Stimulated activated CD4-positive, alpha-beta T cell treated with anti-CD3 and anti-CD28 coated beads, Interleukin-2, amount 100 ng/mL, for 24 hours (primary cell): Measurements from ENCODE around the gene MRPL33.

Experiments
- DNase-seq, 2 donors: peaks; one replicate each; pipeline ENCODE4 v3.0.0-alpha.2; 2020

The MRPL33 gene

DNA sequence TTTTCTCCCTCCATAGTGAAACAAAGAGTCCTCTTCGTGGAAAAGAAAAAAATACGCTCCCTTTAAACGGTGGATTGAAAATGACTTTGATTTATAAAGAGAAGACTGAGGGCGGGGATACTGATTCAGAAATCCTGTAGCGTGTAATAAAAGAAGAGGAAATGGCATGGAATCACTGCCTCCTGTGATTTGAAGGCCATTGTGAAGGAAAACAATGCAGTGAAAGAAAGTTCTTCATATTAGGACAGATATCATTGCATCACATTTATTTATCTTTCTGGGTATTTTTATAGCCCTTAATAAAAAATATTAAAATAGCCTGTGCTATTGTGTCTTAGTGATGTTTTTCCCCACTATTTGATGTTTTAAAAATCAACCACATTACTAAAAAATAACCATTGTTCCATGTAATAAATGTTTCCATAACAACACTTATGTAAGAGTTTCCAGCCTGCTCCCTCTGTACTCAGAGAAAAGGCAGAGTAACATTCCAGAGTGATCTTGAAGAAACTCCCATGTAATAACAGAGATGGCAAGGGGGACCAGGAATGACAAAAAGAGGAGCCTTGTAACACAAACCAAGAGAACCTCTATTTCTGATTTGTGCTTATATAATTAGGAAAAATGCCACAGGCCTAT, 8.0 kb downstream of the MRPL33 start:
- no peak for DNase-seq

DNA sequence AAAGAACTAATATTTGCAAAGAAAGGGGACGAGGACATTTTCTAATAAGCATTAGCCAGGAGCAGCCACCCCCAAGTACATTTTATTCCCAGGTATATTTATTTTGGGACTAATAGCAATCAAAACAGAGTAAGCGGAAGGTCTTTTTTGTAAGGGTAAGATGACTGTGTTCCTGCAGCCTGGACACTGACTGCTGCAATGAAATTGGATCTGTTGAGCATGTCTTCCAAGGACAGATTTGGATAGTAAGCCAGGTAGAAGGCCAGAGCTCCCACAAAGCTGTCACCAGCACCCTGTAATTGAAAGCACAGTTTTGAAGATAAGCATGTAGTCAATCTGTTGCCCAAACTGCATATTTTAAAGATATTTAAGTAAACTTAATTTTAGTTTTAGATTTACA, 10.0 kb downstream of the MRPL33 start:
- DNase-seq: no peak

DNA sequence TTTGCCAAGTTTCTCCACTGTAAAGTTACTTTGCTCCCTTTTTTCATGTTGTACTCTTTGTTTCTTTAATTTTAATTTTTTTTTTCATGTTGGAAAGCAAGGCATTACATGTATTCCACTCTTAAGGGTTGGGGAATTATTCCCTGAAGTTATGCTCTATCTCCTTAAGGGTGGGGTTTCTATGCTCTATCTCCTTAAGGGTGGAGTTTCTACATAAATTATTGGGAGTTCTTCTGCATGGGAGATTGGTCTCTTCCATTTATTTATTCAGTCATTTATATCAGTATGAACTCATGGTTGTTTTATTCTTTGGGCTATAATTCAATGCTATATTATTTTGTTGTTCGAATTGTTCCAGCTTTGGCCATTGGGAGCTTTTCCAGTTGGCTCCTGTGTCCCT, 11.2 kb downstream of the MRPL33 start:
- DNase-seq: no peak

DNA sequence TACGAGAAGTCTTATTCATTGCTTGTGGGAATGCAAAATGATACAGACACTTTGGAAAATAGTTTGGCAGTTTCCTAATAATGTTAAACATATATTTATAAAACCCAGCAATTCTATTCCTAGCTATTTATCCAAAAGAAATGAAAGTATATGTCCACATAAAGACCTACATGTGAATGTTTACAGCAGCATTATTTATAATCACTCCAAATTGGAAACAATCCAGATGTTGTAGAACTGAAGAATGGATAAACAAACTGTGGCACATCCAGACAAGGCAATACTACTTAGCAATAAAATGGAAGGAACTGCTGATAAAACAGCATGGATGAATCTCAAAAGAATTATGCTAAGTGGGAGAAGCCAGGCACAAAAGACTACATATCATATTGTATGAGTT, 19.3 kb downstream of the MRPL33 start:
- DNase-seq: no peak

DNA sequence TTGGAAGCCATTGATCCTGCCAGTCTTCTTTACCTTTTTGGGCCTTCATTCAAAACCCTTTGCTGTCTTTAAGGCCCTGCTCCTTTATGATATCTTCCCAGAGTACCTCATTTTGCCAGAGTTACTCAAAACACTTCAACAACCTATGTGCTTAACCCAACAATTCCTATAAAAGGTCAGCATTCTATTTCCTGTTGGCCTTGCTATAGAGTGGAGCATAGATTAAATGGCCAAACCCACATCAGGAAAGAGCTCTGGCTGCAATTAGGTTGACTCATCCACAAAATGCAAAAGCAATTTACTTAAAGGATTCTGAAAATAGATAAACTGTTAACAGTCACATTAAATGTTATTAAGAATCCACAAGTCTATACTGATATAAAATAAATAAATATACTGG, 21.2 kb downstream of the MRPL33 start:
- DNase-seq: no peak

DNA sequence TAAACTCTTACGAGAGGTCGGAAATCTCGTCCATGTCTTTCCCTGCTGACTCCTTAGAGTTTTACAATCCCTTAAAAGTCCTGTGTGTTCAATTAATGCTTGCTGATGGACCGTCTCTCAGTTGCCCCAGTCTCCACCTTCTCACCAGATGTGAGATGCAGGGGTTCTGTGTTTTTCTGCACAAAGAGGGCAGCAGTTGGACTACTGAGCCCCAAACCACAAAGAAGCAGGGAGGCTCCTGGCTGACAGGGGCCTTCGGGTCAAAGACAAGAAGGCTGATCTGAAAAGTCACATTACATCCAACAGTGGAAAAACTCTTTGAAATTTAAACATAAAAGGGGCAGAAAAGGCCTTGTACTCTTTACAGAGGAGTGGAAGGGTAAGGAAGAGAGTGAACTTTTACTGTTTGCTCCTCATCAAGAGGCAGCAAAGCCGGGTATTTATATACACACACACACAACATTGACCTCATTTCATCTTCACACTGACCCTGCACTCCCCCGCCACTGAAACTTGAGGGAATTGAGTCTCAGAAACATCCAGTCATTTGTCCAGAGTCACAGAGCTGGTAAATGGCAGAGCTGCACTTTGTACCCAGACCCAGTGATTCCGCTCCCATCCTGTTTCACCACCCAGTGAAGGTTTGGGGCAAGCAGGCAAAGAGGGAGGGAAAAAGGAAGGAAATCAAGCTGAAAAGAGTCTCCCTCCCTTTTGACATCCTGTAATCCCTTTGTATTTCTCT, 23.7 kb downstream of the MRPL33 start:
- no peak for DNase-seq

DNA sequence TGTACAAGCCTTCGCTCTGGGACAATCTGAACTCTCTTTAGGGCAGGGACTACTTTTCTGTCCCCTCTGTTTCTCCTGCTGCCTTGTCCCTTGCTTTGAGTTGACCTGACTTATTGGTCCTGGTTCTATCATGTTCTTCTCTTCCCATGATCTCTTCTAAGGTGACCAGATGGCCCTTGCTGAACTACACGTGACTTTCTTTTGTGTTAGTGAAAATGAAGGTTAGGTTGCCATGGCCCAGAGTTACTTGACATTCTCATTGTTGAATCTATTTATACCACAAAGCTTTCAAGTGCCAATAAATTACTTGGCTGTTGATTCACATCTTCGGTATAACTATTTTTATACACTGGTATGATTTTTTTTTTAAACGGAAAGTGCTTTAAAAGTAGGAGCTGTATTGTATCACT, 24.4 kb downstream of the MRPL33 start:
- no peak for DNase-seq

DNA sequence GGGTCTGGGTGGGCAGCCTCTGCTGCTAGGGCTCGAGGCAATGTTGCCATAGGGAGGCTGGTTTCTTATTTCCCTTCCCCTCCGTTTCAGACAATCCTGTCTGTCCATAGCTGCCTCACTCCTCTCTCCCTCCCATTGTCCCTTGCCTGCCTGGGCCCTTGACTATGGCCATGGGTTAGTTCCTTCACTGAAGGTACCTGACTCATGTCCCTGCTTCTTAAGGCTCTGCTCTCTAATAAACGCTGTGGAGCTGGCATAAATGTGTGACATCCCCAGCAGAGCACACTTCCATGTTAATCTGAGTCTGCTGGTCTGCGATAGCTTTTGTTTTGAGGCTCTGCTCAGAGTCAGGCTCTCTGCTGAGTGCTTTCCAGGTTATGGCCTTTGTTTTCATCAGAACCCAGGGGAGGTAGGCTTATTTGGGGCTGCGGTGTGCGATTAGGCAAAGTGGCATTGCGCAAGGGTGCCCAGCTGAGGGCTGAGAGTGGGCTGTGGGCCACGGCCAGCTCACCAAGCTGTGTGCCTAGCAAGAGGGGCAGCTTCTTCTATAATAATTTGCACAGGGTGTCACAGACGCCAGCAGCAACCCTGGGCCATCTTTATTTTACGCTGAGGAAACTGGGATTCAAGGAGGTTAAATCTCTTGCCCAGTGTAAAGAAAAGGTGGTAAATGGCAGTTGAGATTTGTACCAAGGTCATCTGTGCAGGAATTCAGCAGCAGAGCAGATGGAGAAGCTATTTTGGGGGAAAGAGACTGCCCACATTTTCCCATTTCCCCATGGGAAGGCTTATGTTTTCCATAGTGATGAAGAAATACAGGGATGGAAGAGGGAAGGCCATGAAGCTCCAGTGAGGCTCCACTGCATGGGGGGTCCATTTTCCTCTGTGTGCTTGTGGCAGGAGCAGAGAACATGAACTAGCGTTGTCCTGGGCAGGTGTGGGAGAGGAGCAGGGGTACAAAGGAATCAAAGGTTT, 25.6 kb downstream of the MRPL33 start:
- no peak for DNase-seq

DNA sequence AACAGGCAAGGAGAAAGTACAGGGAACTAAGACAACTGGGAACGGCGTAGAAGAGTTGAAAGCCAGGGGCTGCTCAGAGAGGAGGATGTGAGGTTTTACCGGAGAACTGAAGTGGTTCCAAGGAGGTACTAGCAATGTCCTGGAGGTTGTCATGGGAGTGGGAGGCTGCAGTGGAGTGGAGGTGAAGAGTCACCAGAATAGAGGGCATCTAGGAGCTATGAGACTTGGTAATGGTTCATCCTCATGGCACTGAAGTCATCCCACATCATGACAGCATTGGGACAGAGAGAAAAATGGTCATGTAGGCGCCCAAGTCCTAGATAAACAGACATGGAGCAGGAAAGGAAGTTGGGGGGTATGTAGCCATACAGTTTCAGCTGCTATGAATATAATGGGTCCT, 26.3 kb downstream of the MRPL33 start:
- no peak for DNase-seq

DNA sequence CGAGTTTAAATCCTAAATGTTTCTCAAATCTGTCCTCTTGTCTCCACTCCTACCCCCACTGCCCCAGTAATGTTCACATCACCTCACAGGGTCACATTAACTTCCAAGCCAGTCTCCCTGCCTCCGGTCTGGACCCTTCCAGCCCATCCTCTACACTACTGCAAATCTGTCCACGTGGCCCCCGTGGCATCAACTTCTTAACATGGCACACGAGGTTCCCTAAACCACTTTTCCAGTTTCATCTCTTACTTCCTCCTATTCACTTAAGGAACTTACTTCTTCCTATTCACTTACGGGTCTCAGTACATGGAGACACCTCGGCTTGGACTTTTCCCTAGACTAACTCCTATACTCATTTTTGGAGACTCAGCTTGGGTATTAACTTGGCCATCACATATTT, 27.0 kb downstream of the MRPL33 start:
- DNase-seq: no peak

DNA sequence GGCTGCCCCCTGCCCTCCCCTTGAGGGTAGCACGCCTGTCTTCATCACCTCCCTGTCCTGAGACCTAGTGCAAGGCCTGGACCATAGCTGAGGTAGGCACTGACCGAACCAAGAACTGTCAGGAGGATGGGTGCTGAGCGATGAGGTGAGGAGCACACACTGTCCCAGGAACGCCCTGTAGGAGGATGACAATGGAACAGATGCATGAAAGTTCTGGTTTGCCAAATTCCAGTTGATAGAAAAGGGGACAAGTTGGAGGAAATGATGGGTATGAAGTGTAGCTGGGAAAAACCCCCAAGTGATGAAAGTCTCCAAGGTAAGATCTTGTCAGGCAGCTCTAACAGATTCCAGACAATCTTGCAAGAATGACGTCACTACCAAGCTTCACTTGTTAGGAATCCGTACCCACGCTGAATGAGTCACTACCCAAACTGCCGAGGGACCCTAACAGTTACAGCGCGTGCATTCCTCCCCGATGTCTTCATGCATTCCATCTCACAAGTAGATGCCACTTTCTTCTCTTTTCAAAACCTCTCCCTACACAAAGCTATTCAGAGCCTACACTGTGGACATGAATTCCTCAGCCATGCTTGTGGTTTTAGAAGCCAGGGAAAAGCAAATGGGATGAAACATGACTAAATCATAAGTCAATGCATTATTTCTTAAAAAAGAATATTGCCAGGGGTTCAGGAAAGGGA, 27.6 kb downstream of the MRPL33 start:
- no peak for DNase-seq

DNA sequence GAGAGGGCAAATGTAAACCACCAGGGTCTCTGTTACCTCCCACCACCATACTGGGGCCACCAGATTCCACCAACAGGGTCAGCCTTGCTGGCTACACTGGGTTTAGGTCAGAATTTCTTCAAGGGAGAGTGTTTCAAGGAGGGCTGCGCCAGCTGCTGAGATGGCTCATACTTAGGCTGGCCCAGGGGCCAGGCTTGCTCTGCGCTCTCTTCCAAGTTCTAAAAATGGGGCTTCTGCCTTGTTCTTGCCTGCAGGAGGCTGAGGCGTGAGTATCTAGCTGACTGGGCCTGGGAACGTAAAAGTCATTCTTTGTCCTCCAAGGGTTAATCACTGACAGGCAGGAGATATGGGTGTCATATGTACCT, 28.1 kb downstream of the MRPL33 start:
- DNase-seq: no peak

DNA sequence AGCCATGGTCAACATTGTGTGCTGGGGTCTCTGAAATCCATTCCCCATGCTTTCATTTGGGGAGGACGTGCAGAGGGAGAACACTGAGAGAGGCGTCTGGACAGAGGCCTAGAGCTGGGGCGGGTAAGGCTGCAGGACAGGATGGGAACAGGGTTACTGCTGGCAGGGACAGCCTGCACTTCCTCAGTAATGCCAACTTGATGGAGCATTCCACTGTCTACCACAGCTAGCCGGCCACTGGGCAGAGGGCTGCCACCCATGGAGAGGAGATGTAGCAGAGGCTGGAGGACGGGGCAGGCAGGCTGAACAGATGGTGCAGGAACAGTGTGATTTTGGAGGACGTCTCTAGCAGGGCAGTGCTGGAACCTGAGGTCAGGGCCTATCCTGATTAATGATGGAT, 29.3 kb downstream of the MRPL33 start:
- no peak for DNase-seq

DNA sequence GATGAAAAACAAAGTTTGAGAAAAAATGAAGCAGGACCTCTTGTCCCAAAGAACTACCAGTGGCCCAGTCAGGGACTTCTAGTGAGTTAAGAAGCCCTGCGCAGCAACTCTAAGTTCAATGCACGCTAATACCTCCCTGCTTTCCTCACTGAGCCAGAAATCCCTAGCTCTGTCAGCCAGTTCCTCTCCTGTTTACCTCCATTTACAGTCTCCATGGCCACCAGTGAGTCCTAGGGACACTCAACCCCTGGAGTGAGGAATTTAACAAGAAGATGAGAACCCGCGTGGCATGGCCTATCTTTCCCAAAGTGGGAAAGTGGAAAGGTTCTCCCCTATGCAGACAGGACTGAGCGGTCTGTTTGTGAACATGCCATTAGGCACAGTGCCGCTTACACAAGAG, 31.0 kb downstream of the MRPL33 start:
- DNase-seq: no peak

DNA sequence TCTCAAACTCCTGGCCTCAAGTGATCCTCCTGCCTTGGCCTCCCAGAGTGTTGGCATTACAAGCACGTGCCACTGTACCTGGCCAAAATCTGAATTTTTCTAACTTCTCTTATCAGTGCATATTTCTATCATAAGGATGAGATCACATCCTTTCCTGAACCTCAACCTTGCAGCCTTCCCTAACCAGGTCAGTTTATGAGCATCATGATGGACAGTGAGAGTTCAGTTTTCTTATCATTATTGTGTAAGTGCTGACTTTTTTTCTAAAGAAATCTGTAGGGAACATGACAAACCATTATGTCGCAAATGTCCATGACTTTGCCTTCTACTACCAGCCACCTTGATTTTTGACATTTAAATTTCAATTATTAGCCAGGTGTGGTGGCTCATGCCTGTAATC, 31.5 kb downstream of the MRPL33 start:
- no peak for DNase-seq

DNA sequence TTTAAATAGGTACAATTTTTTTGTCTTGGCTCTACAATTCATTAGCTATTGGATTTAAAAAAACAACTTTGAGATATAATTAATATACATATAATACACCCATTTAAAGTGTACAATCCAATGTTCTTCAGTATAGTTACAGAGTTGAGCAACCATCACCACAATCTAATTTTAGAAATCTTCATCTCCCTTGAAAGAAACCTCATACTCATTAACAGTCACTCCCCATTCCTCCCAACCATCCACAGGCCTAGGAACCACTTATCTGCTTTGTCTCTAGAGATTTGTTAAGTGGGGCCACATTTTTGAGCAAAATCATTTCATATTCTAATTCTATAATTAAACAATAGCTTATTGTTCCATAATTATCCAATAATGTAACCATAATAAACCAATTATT, 32.6 kb downstream of the MRPL33 start:
- no peak for DNase-seq

DNA sequence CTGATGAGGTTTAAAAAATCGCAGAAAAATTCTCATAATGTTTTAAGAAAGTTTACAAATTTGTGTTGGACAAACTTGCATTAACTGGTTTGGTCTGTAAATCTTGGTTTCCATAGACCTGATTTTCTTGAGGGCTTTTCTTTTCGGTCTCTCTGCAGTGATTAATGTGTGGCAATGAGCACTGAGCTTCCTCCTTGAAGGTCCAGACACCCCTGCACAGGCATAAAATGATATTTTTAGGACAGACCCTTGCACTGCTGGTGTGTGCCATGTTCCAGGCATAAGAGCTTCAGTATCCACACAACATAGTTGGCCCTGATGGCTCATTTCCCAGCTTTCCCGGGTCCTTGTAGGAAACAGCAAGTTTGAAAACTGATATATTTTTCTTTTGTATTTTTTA, 33.7 kb downstream of the MRPL33 start:
- no peak for DNase-seq

DNA sequence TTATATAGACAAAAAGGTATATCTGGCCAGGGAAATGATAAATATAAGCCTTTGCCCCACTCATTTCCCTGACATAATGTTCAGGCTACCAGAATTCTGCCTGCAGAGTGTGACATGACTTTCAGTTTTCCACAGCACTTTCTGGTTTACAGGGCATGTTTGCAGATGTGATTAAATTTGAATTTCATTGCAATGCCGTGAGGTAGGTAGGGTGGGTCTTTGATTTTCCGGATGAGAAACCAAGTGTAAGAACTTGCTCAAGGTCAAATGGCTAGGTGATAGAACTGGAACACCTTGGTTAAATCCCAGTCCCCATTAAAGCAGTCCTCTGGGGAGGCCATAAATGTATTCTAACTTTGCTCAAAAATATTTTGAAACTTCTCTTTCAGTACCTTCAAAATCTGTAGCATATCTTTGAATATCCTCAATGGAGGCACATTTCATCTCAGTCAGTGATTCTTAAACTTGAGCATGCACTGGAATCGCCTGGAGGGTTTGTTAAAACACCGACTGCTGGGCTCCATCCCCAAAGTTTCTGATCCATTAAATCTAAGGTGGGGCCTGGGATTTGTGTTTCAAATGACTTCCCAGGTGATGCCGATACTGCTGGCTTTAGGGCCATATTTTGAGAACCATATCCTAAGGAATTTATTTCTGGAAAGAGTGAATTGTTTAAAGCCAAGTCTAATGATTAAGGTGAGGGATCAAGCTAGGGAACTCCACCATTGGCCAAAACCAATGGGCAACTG, 35.0 kb downstream of the MRPL33 start:
- DNase-seq: no peak

DNA sequence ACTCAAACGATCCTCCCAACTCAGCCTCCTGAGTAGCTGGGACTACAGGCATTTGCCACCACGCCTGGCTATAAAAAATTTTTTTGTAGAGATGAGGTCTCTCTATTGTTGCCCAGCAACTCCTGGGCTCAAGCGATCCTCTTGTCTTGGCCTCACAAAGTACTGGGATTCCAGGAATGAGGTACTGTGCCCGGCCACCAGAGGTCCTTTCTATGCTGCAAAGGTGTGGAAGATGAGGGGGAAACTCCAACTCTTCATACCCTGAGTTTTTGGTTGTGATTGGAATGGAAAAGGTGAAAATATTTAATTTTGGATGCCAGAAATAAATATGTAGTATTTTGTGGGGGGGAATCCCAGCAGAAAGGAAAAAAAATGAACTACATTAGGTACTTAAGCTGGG, 36.0 kb downstream of the MRPL33 start:
- peak in 1 of 2 donors; percentile 27 for DNase-seq

DNA sequence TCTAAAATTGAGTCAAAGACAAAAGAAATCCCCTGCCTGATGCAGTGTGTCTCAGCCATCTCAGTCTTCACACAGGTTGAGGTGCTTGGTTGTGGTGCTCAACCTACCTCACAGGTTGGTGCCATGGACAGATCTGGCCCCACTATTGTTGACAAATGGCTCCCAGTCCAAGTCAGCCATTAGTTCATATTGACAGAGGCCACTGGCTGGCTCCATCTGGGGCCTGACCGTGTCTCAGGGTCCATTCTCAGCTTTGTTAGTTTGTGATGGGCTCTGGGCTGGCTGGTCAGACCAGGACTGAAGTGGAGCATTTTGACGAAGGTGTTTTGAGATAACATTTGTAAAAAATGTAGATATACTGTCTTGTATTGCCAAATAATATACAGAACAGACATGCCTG, 36.9 kb downstream of the MRPL33 start:
- DNase-seq: no peak

DNA sequence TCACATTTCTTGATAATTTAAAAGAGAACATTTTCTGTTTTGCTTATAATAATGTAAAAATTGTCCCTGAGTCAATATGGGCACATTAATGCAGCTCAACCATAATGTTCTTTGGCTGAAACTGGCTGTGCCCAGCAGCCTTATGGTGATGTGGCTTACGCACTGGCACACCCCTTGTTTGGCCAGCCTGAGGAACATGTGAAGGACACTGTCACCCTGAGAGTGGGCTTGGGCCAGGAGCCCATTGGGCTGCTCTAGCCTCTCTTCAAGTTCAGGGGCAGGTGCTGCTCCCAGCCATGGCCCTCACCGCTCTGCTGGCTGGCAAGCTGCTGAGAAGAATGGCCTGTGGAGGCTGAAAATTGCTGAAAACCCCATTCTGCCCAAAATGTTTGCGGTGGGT, 37.5 kb downstream of the MRPL33 start:
- DNase-seq: no peak

DNA sequence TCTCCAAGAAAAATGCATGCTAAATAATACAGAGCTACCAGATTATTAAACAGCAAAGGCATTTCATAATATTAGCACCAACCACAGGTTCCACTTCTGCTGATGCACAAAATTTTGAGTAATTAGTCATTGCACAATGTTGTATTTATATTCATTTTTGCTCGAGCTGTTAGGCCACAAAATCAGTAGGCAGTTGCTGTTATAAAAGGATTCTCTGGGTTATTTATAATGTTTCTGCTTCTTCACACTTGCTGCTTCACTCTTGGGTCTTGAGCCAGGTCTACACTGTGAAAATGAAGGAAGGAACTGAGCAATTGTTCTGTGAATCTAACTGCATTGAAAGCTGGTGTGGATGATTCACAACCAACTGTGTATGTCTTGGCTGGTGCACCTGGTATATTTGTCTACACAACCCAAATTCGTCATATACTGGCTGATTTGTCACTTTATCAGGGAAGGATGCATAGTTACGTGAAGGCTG, 38.3 kb downstream of the MRPL33 start:
- no peak for DNase-seq
